H9 (cell line): ENCODE results near the gene CFAP46. TPM values are rescaled to one million over a fixed set of nuclear protein-coding genes. Genes with fewer than 3 reads are reported as not detected.

Experiments used
- DNase-seq: peaks from one replicate; pipeline ENCODE4 v3.0.0-alpha.2; 2017
- H2AFZ ChIP-seq: one replicate; pipeline ENCODE4 v1.6.1; 2013; ENCODE audit warnings: mild to moderate bottlenecking, low read length, control low read depth, moderate library complexity
- H2AK5ac ChIP-seq: 2 replicates; pipeline ENCODE4 v1.6.1; 2013; ENCODE audit warnings: low read length, control low read depth, mixed read lengths; ENCODE audit not compliant: insufficient read length
- H2BK120ac ChIP-seq: one replicate; pipeline ENCODE4 v1.6.1; 2013; ENCODE audit warnings: low read depth, mild to moderate bottlenecking, low read length, control low read depth, inconsistent platforms; ENCODE audit not compliant: poor library complexity, severe bottlenecking
- H2BK12ac ChIP-seq: 2 replicates; pipeline ENCODE4 v1.6.1; 2013; ENCODE audit warnings: low read length, control low read depth, mixed read lengths, low read depth; ENCODE audit not compliant: insufficient read length
- H2BK15ac ChIP-seq: 2 replicates; pipeline ENCODE4 v1.6.1; 2013; ENCODE audit warnings: low read depth, low read length, control low read depth
- H2BK20ac ChIP-seq: one replicate; pipeline ENCODE4 v1.6.1; 2013; ENCODE audit warnings: low read depth, mild to moderate bottlenecking, low read length, control low read depth, inconsistent platforms; ENCODE audit not compliant: poor library complexity, severe bottlenecking
- H2BK5ac ChIP-seq: 2 replicates; pipeline ENCODE4 v1.6.1; 2013; ENCODE audit warnings: low read length, control low read depth, mixed read lengths; ENCODE audit not compliant: insufficient read length
- H3K14ac ChIP-seq: 2 replicates; pipeline ENCODE4 v1.6.1; 2013; ENCODE audit warnings: low read length, control low read depth; ENCODE audit not compliant: insufficient read depth
- H3K18ac ChIP-seq: 2 replicates; pipeline ENCODE4 v1.6.1; 2013; ENCODE audit warnings: low read depth, mild to moderate bottlenecking, mixed read lengths, low read length, control low read depth; ENCODE audit not compliant: insufficient read length
- H3K23ac ChIP-seq: 2 replicates; pipeline ENCODE4 v1.6.1; 2013; ENCODE audit warnings: low read length, control low read depth, mixed read lengths, low read depth; ENCODE audit not compliant: insufficient read length
- H3K23me2 ChIP-seq: 2 replicates; pipeline ENCODE4 v1.6.1; 2013; ENCODE audit warnings: low read depth, mild to moderate bottlenecking, mixed read lengths, low read length, control low read depth; ENCODE audit not compliant: insufficient read length, poor library complexity, severe bottlenecking
- H3K27ac ChIP-seq: 2 replicates; pipeline ENCODE4 v1.5.1; 2013; ENCODE audit warnings: low read length, control low read depth, mixed read lengths, low read depth; ENCODE audit not compliant: insufficient read length
- H3K27me3 ChIP-seq: 2 replicates; pipeline ENCODE4 v1.6.1; 2013; ENCODE audit warnings: low read length, control low read depth, inconsistent platforms; ENCODE audit not compliant: insufficient read depth
- H3K4ac ChIP-seq: 2 replicates; pipeline ENCODE4 v1.6.1; 2013; ENCODE audit warnings: low read depth, mild to moderate bottlenecking, control low read depth, inconsistent platforms, low read length, moderate library complexity
- H3K4me1 ChIP-seq: 2 replicates; pipeline ENCODE4 v1.6.1; 2013; ENCODE audit warnings: low read length, control low read depth, inconsistent platforms; ENCODE audit not compliant: insufficient read depth
- H3K4me2 ChIP-seq: 2 replicates; pipeline ENCODE4 v1.6.1; 2013; ENCODE audit warnings: low read length, control low read depth, mixed read lengths; ENCODE audit not compliant: insufficient read length, insufficient read depth
- H3K56ac ChIP-seq: 2 replicates; pipeline ENCODE4 v1.6.1; 2013; ENCODE audit warnings: low read depth, mild to moderate bottlenecking, mixed read lengths, low read length, control low read depth; ENCODE audit not compliant: insufficient read length
- H3K79me1 ChIP-seq: 2 replicates; pipeline ENCODE4 v1.6.1; 2013; ENCODE audit warnings: low read depth, mild to moderate bottlenecking, moderate library complexity, low read length, control low read depth, inconsistent platforms; ENCODE audit not compliant: insufficient read depth, poor library complexity, severe bottlenecking
- H3K79me2 ChIP-seq: 2 replicates; pipeline ENCODE4 v1.6.1; 2013; ENCODE audit warnings: low read length, control low read depth, inconsistent platforms; ENCODE audit not compliant: insufficient read depth
- H3K9ac ChIP-seq: 2 replicates; pipeline ENCODE4 v1.6.1; 2013; ENCODE audit warnings: low read length, control low read depth, mixed read lengths; ENCODE audit not compliant: insufficient read length; ENCODE audit errors: extremely low read depth
- H3K9me3 ChIP-seq: one replicate; pipeline ENCODE4 v1.6.1; 2013; ENCODE audit warnings: low read depth, low read length, inconsistent platforms; ENCODE audit not compliant: control insufficient read depth
- H3T11ph ChIP-seq: one replicate; pipeline ENCODE4 v1.6.1; 2013; ENCODE audit warnings: mild to moderate bottlenecking, low read length, control low read depth, inconsistent platforms
- H4K20me1 ChIP-seq: one replicate; pipeline ENCODE4 v1.6.1; 2013; ENCODE audit not compliant: control insufficient read depth, insufficient read length, insufficient read depth
- H4K5ac ChIP-seq: 2 replicates; pipeline ENCODE4 v1.6.1; 2013; ENCODE audit warnings: low read depth, mild to moderate bottlenecking, mixed read lengths, low read length, control low read depth; ENCODE audit not compliant: insufficient read length
- H4K8ac ChIP-seq: replicated peaks from 2 replicates; pipeline ENCODE4 v1.6.1; 2013; ENCODE audit warnings: low read length, control low read depth, mixed read lengths, low read depth; ENCODE audit not compliant: insufficient read length
- H4K91ac ChIP-seq: 2 replicates; pipeline ENCODE4 v1.6.1; 2013; ENCODE audit warnings: low read depth, mild to moderate bottlenecking, moderate library complexity, mixed read lengths, low read length, control low read depth; ENCODE audit not compliant: insufficient read length
- H3K27ac Mint-ChIP-seq, 3 experiments: 2 replicates in 2 of 3; 3 replicates in 1 of 3; pipeline ENCODE4 v1.8.0; 2020 to 2021; ENCODE audit warnings: mixed read lengths in 3 of 3, mild to moderate bottlenecking in 1 of 3, moderate library complexity in 1 of 3
- H3K27me3 Mint-ChIP-seq: 2 replicates; pipeline ENCODE4 v1.8.0; 2021; ENCODE audit warnings: low read depth, mild to moderate bottlenecking, moderate library complexity, mixed read lengths
- H3K36me3 Mint-ChIP-seq, 3 experiments: 2 replicates in 2 of 3; 3 replicates in 1 of 3; pipeline ENCODE4 v1.8.0; 2020 to 2021; ENCODE audit warnings: low read depth in 3 of 3, mixed read lengths in 3 of 3; ENCODE audit not compliant: insufficient read depth in 1 of 3
- H3K4me1 Mint-ChIP-seq, 2 experiments: 2 replicates each; pipeline ENCODE4 v1.8.0; 2020; ENCODE audit warnings: mixed read lengths in 2 of 2
- H3K4me3 Mint-ChIP-seq, 2 experiments: 2 replicates in 1 of 2; 3 replicates in 1 of 2; pipeline ENCODE4 v1.8.0; 2020 to 2021; ENCODE audit warnings: mild to moderate bottlenecking in 2 of 2, mixed read lengths in 2 of 2, moderate library complexity in 1 of 2
- H3K9me3 Mint-ChIP-seq, 2 experiments: 2 replicates in 1 of 2; 3 replicates in 1 of 2; pipeline ENCODE4 v1.8.0; 2020; ENCODE audit warnings: mild to moderate bottlenecking in 2 of 2, mixed read lengths in 2 of 2, moderate library complexity in 1 of 2
- WGBS: extraction: QIAGEN DNeasy Blood & Tissue Kit; methylation state at CpG from one replicate; pipeline ENCODE4 v1.1.7; 2013; ENCODE audit warnings: missing lambda C conversion rate, low lambda C conversion rate, mixed read lengths; ENCODE audit not compliant: insufficient read length; ENCODE audit errors: extremely low coverage; 5-methylcytosine and 5-hydroxymethylcytosine counted together
- total RNA-seq: library from RNA; stranded (reverse); gene quantifications from 2 replicates; pipeline ENCODE4 v1.2.1, GENCODE V29; 2021
- TF ChIP-seq, protein P1 (sequence below): fragments of 200-600 bp; sonication (generic); conservative IDR thresholded peaks from 3 replicates; pipeline ENCODE4 v1.8.0; 2021; ENCODE audit warnings: antibody characterized with exemption, mild to moderate bottlenecking

Gene CFAP46
- total RNA-seq, 1 experiment from 2014 or later = 3.1 TPM

DNA sequence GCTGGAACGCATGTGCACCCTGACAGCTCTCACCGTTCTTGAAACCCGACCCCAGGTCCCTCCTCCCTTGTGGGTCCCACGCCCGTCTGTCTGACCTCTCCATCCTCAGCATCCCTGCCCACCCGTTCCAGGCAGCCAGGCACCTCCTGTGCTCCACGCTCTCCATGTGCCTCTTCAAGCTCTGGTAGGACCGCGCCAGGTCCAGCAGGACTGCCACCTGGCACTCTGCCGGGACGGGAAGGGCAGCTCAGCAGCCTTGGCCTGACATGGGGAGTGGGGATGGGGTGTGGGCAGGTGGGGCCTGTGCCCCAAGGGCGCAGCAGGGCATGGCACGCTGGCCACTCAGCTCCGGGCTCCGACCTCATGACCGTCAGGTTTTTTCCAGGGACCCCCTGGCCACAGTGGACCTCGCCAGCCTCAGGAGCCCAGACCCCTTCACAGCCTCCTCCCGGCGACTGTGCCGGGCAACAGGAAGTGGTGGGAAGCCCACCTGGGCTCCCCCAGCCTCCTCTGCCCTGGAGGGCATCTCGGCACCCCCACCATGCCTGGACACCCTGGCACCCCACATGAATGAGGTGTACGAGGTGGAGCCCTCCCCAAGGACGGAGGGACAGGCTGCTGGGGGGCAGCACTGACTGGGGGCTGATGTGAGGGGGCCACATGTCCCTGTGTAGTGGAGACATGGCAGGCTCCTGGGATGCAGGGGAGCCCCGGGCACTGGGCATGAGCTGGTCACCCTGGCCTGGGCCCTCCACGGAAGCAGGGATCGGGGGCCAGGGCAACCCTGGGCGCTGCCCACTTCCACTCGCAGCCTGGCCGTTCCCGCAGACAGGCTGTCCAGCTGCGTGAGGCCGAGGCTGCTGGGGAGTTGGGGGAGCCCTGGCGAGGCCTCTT, 131.3 kb downstream of the CFAP46 start:
- H3K23me2 ChIP-seq = no peaks in the 10 kb centered on the region
- H3K14ac ChIP-seq = no peak overlapping the region; the same call in 1 of the 2 replicates
- no peak overlapping the region for H2AFZ ChIP-seq
- no peak overlapping the region for H3K4me3 Mint-ChIP-seq
- no peak overlapping the region for H3K56ac ChIP-seq
- H3K27ac ChIP-seq = no peak overlapping the region
- no peaks in the 10 kb centered on the region for H3K9me3 Mint-ChIP-seq
- no peak overlapping the region for H3K18ac ChIP-seq
- H2BK5ac ChIP-seq = no peak overlapping the region
- H2BK120ac ChIP-seq = no peak overlapping the region
- H3K4me2 ChIP-seq = no peak overlapping the region
- no peak for DNase-seq
- H2BK15ac ChIP-seq = no peak overlapping the region
- no peaks in the 10 kb centered on the region for H3K79me1 ChIP-seq
- no peak overlapping the region for H3K27ac Mint-ChIP-seq
- H3K9me3 ChIP-seq = no peaks in the 10 kb centered on the region
- H3K4ac ChIP-seq = no peak overlapping the region
- no peak overlapping the region for H3K23ac ChIP-seq
- H3K27me3 Mint-ChIP-seq = no peaks in the 10 kb centered on the region; the same call in none of the 2 replicates
- H3K4me1 ChIP-seq = no peaks in the 10 kb centered on the region
- H4K20me1 ChIP-seq = no peaks in the 10 kb centered on the region
- H3K9ac ChIP-seq = no peak overlapping the region
- no peak overlapping the region for H2BK20ac ChIP-seq
- H4K8ac ChIP-seq = no peak overlapping the region
- TF ChIP-seq, protein P1, sequence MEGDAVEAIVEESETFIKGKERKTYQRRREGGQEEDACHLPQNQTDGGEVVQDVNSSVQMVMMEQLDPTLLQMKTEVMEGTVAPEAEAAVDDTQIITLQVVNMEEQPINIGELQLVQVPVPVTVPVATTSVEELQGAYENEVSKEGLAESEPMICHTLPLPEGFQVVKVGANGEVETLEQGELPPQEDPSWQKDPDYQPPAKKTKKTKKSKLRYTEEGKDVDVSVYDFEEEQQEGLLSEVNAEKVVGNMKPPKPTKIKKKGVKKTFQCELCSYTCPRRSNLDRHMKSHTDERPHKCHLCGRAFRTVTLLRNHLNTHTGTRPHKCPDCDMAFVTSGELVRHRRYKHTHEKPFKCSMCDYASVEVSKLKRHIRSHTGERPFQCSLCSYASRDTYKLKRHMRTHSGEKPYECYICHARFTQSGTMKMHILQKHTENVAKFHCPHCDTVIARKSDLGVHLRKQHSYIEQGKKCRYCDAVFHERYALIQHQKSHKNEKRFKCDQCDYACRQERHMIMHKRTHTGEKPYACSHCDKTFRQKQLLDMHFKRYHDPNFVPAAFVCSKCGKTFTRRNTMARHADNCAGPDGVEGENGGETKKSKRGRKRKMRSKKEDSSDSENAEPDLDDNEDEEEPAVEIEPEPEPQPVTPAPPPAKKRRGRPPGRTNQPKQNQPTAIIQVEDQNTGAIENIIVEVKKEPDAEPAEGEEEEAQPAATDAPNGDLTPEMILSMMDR = no peak
- no CpG with 5 or more reads among the region's 33 CpGs for WGBS
- H3K36me3 Mint-ChIP-seq = no peaks in the 10 kb centered on the region; a peak in 1 of 7 replicates
- no peak overlapping the region for H2BK12ac ChIP-seq
- no peak overlapping the region for H4K91ac ChIP-seq
- 0 out of 4 replicates have a peak, but pooled peaks cover 0 to 5% of the 10 kb centered on the region in 2 experiments for H3K4me1 Mint-ChIP-seq
- H4K5ac ChIP-seq = no peak overlapping the region
- no peaks in the 10 kb centered on the region for H3K79me2 ChIP-seq
- no peaks in the 10 kb centered on the region for H3K27me3 ChIP-seq
- H2AK5ac ChIP-seq = no peak overlapping the region
- no peak overlapping the region for H3T11ph ChIP-seq
